Measurements from ENCODE around the gene FNBP1.

The FNBP1 gene

DNA sequence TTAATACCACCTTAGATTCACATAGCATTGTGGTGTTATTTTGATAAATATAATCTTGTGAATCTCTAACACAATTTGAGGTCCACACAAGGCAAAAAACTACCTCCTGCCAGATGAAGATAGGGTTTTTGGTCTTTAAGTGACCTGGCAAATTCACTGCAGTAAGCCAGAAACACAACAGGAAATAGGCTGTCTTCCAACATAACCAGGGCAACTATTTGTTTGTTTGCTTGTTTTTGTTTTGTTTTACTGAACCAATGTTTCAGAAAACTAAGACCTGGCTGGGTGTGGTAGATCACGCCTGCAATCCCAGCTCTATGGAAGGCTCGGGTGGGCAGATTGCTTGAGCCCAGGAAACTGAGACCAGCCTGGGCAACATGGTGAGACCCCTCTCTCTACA, 112.2 kb downstream of the FNBP1 start:
- no peak for ATAC-seq
- TF ChIP-seq BACH2 (CRISPR knock-in tag; IDR thresholded peaks at IDR 0.05; ENCODE audit: borderline replicate concordance) (no peak), ARNTL (CRISPR knock-in tag; IDR thresholded peaks at IDR 0.05; ENCODE audit: borderline replicate concordance, low read depth) (no peak), ZFP3 (CRISPR knock-in tag; IDR thresholded peaks at IDR 0.05) (no peak), ZC3H10 (CRISPR knock-in tag; IDR thresholded peaks at IDR 0.05) (no peak), ZFP30 (CRISPR knock-in tag; IDR thresholded peaks at IDR 0.05) (no peak), OSR1 (CRISPR knock-in tag; IDR thresholded peaks at IDR 0.05) (no peak), ZNF8 (CRISPR knock-in tag; IDR thresholded peaks at IDR 0.05) (no peak), PPARA (CRISPR knock-in tag; IDR thresholded peaks at IDR 0.05; ENCODE audit: borderline replicate concordance) (no peak), ZNF70 (CRISPR knock-in tag; IDR thresholded peaks at IDR 0.05) (no peak), ISL1 (CRISPR knock-in tag; IDR thresholded peaks at IDR 0.05) (no peak), ZNF565 (CRISPR knock-in tag; conservative IDR thresholded peaks at IDR 0.05; ENCODE audit: low read depth) (no peak)
- TF ChIP-seq, protein P1, sequence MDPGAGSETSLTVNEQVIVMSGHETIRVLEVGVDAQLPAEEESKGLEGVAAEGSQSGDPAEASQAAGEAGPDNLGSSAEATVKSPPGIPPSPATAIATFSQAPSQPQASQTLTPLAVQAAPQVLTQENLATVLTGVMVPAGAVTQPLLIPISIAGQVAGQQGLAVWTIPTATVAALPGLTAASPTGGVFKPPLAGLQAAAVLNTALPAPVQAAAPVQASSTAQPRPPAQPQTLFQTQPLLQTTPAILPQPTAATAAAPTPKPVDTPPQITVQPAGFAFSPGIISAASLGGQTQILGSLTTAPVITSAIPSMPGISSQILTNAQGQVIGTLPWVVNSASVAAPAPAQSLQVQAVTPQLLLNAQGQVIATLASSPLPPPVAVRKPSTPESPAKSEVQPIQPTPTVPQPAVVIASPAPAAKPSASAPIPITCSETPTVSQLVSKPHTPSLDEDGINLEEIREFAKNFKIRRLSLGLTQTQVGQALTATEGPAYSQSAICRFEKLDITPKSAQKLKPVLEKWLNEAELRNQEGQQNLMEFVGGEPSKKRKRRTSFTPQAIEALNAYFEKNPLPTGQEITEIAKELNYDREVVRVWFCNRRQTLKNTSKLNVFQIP (CRISPR knock-in tag; IDR thresholded peaks at IDR 0.05; ENCODE audit: borderline replicate concordance, low read depth): no peak
- TF ChIP-seq, protein P2, sequence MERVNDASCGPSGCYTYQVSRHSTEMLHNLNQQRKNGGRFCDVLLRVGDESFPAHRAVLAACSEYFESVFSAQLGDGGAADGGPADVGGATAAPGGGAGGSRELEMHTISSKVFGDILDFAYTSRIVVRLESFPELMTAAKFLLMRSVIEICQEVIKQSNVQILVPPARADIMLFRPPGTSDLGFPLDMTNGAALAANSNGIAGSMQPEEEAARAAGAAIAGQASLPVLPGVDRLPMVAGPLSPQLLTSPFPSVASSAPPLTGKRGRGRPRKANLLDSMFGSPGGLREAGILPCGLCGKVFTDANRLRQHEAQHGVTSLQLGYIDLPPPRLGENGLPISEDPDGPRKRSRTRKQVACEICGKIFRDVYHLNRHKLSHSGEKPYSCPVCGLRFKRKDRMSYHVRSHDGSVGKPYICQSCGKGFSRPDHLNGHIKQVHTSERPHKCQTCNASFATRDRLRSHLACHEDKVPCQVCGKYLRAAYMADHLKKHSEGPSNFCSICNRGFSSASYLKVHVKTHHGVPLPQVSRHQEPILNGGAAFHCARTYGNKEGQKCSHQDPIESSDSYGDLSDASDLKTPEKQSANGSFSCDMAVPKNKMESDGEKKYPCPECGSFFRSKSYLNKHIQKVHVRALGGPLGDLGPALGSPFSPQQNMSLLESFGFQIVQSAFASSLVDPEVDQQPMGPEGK (CRISPR knock-in tag; IDR thresholded peaks at IDR 0.05; ENCODE audit: borderline replicate concordance): no peak

DNA sequence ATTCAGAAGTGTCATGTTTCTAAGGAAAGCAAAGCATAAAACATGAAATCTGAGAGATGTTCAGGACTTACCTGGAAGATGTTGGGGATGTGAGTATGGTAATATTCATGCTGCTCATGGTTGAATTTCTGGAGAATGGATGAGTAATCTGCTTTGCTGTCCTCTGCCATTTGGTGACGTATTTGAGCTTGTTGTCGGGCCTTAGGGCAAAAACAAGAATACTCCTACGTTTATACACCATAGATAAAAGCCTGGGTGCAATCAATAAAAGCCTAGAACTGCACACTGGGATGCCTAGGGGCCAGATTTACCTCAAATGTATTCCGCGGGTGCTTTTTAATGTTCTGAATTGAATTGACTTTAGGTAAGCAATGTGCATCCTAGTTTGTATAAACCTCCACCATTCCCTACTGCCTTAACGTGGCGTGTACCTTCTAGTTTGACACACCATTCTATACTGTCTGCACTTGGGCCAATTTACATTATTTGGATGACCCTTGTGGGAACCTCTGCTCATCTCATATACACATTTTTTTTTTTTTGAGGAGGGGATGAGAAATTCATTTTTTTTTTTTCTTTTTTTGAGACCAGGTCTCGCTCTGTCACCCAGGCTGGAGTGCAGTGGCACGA, 113.4 kb downstream of the FNBP1 start:
- TF ChIP-seq GLIS3 (CRISPR knock-in tag; IDR thresholded peaks at IDR 0.05): no peak
- no peak for TF ChIP-seq ISL1 (CRISPR knock-in tag; IDR thresholded peaks at IDR 0.05)
- no peak for TF ChIP-seq CSDC2 (CRISPR knock-in tag; IDR thresholded peaks at IDR 0.05)
- TF ChIP-seq ZFP3 (CRISPR knock-in tag; IDR thresholded peaks at IDR 0.05): no peak
- no peak for TF ChIP-seq ZNF8 (CRISPR knock-in tag; IDR thresholded peaks at IDR 0.05)
- TF ChIP-seq TCF4 (CRISPR knock-in tag; IDR thresholded peaks at IDR 0.05; ENCODE audit: borderline replicate concordance): no peak
- TF ChIP-seq TOX (CRISPR knock-in tag; IDR thresholded peaks at IDR 0.05; ENCODE audit: borderline replicate concordance): no peak
- TF ChIP-seq RARB (CRISPR knock-in tag; IDR thresholded peaks at IDR 0.05): no peak
- no peak for ATAC-seq

DNA sequence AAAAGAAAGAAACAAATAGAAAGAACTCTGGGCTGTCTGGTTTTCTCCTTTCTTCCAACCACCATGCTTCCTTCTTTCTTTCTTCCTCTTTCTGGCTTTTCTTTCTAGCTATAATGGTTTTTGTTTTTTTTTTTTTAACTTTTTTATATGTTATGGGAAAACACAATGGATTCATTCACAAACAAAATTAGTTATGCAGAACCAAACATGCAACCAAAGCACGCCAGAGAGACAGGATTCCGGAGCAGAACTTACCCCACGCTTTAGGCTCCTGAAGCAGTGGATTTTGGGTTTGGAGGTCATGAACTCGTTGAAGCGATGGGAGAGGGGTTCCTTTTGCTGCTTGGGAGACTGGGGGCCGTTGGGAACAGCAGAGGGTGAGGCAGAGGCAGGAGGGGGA, 119.4 kb downstream of the FNBP1 start:
- ATAC-seq: no peak
- TF ChIP-seq ZNF8 (CRISPR knock-in tag; IDR thresholded peaks at IDR 0.05): no peak
- no peak for TF ChIP-seq ESRRG (CRISPR knock-in tag; IDR thresholded peaks at IDR 0.05)
- TF ChIP-seq TCF4 (CRISPR knock-in tag; IDR thresholded peaks at IDR 0.05; ENCODE audit: borderline replicate concordance): no peak
- no peak for TF ChIP-seq ARNTL (CRISPR knock-in tag; IDR thresholded peaks at IDR 0.05; ENCODE audit: borderline replicate concordance, low read depth)
- TF ChIP-seq ZNF565 (CRISPR knock-in tag; conservative IDR thresholded peaks at IDR 0.05; ENCODE audit: low read depth): no peak
- no peak for TF ChIP-seq ZC3H10 (CRISPR knock-in tag; IDR thresholded peaks at IDR 0.05)
- no peak for TF ChIP-seq OSR1 (CRISPR knock-in tag; IDR thresholded peaks at IDR 0.05)
- TF ChIP-seq, protein P3, sequence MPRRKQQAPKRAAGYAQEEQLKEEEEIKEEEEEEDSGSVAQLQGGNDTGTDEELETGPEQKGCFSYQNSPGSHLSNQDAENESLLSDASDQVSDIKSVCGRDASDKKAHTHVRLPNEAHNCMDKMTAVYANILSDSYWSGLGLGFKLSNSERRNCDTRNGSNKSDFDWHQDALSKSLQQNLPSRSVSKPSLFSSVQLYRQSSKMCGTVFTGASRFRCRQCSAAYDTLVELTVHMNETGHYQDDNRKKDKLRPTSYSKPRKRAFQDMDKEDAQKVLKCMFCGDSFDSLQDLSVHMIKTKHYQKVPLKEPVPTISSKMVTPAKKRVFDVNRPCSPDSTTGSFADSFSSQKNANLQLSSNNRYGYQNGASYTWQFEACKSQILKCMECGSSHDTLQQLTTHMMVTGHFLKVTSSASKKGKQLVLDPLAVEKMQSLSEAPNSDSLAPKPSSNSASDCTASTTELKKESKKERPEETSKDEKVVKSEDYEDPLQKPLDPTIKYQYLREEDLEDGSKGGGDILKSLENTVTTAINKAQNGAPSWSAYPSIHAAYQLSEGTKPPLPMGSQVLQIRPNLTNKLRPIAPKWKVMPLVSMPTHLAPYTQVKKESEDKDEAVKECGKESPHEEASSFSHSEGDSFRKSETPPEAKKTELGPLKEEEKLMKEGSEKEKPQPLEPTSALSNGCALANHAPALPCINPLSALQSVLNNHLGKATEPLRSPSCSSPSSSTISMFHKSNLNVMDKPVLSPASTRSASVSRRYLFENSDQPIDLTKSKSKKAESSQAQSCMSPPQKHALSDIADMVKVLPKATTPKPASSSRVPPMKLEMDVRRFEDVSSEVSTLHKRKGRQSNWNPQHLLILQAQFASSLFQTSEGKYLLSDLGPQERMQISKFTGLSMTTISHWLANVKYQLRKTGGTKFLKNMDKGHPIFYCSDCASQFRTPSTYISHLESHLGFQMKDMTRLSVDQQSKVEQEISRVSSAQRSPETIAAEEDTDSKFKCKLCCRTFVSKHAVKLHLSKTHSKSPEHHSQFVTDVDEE (CRISPR knock-in tag; IDR thresholded peaks at IDR 0.05): no peak
- no peak for TF ChIP-seq GLIS3 (CRISPR knock-in tag; IDR thresholded peaks at IDR 0.05)

DNA sequence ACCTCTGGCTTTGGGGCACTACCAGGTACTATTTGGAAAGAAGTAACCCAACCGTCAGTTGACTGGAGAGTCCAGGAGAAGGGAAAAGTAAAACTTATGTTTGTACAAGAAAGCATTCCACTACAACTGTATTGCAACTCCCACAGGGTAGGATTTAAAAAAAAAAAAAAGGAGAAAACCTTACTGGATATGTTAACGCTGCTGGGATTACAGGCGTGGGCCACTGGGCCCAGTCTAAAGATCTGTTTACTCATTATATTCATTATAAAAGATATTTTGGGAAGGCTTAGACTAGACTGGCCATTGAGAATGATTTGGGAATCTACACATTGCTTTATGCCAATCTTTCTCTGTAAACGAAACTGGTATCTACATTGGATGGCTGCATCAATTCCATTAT, 121.1 kb downstream of the FNBP1 start:
- no peak for ATAC-seq
- TF ChIP-seq ZNF70 (CRISPR knock-in tag; IDR thresholded peaks at IDR 0.05): no peak
- no peak for TF ChIP-seq ESRRG (CRISPR knock-in tag; IDR thresholded peaks at IDR 0.05)

DNA sequence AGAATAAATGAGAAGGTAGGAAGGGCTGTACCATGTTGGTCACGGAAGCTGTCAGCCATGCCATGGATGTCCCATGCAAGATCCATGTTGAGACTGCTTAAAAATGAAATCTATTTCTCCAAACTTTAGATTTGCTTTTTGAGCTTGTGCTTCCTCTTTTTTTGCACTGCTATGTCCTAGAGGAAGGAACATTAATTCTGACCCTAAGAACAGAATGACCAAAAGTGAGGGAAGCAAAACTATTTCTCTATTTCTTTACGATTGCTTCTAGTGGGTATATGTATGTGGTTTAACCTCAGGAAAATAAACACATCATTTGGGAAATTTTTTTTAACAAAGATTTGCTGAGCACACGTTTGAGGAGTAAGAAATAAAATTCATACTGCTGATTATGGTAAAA, 123.1 kb downstream of the FNBP1 start:
- TF ChIP-seq ZFP3 (CRISPR knock-in tag; IDR thresholded peaks at IDR 0.05): no peak
- no peak for TF ChIP-seq ZNF8 (CRISPR knock-in tag; IDR thresholded peaks at IDR 0.05)
- no peak for TF ChIP-seq GLIS3 (CRISPR knock-in tag; IDR thresholded peaks at IDR 0.05)
- TF ChIP-seq, protein P3 (CRISPR knock-in tag; IDR thresholded peaks at IDR 0.05): no peak
- TF ChIP-seq CSDC2 (CRISPR knock-in tag; IDR thresholded peaks at IDR 0.05): no peak
- TF ChIP-seq TCF4 (CRISPR knock-in tag; IDR thresholded peaks at IDR 0.05; ENCODE audit: borderline replicate concordance): no peak
- TF ChIP-seq ZC3H10 (CRISPR knock-in tag; IDR thresholded peaks at IDR 0.05): no peak
- no peak for ATAC-seq

Data from SK-N-SH treated with all-trans-retinoic acid at 6 μM for 48 hours (cell line).